ENCODE data around the gene VAPA.

Gene VAPA

GRCh38 chr18:9989481-9989880, 75.7 kb downstream of the VAPA start:
- TF ChIP-seq CTCF (IDR thresholded peaks at IDR 0.05; ENCODE audit: low read depth, low read length, missing control alignments) = no peak
- DNase-seq (ENCODE audit: low read depth) = no peak

GRCh38 chr18:9991011-9992000, 77.5 kb downstream of the VAPA start:
- no peak for DNase-seq (ENCODE audit: low read depth)
- H3K4me3 ChIP-seq (ENCODE audit: low read depth, low read length) = no peak overlapping the region
- TF ChIP-seq CTCF (IDR thresholded peaks at IDR 0.05; ENCODE audit: low read depth, low read length, missing control alignments) = no peak

More at GRCh38 chr18:9989481-9989880, 75.7 kb downstream of the VAPA start:
- no peak overlapping the region for H3K4me3 ChIP-seq (ENCODE audit: low read depth, low read length)

GRCh38 chr18:9992300-9992972, 78.6 kb downstream of the VAPA start:
- no peak overlapping the region for H3K4me3 ChIP-seq (ENCODE audit: low read depth, low read length)
- no peak for TF ChIP-seq CTCF (IDR thresholded peaks at IDR 0.05; ENCODE audit: low read depth, low read length, missing control alignments)
- no peak for DNase-seq (ENCODE audit: low read depth)

GRCh38 chr18:9992973-9993520, 79.2 kb downstream of the VAPA start:
- no peak for DNase-seq (ENCODE audit: low read depth)
- no peak overlapping the region for H3K4me3 ChIP-seq (ENCODE audit: low read depth, low read length)
- no peak for TF ChIP-seq CTCF (IDR thresholded peaks at IDR 0.05; ENCODE audit: low read depth, low read length, missing control alignments)

- no peak overlapping the region for H3K4me3 ChIP-seq (ENCODE audit: low read depth, low read length)
- DNase-seq (ENCODE audit: low read depth) = no peak
- TF ChIP-seq CTCF (IDR thresholded peaks at IDR 0.05; ENCODE audit: low read depth, low read length, missing control alignments) = no peak
These were observed 79.8 kb downstream of the VAPA start for GRCh38 chr18:9993521-9994025.

- no peak for TF ChIP-seq CTCF (IDR thresholded peaks at IDR 0.05; ENCODE audit: low read depth, low read length, missing control alignments)
- no peak for DNase-seq (ENCODE audit: low read depth)
- H3K4me3 ChIP-seq (ENCODE audit: low read depth, low read length) = no peak overlapping the region
These were observed 80.3 kb downstream of the VAPA start for GRCh38 chr18:9994026-9994570.

All from GM12864 (cell line).